ENCODE results near the gene PTPRG. TPM values are rescaled to one million over a fixed set of nuclear protein-coding genes. Genes with fewer than 3 reads are reported as not detected.
"Not testable (repeated sequence)": the region's sequence is repeated elsewhere in the genome, so short reads cannot be mapped to it uniquely, and the experiment has no call there.

PTPRG gene
- total RNA-seq, 1 experiment from 2014 or later, result 11.7 TPM

DNA sequence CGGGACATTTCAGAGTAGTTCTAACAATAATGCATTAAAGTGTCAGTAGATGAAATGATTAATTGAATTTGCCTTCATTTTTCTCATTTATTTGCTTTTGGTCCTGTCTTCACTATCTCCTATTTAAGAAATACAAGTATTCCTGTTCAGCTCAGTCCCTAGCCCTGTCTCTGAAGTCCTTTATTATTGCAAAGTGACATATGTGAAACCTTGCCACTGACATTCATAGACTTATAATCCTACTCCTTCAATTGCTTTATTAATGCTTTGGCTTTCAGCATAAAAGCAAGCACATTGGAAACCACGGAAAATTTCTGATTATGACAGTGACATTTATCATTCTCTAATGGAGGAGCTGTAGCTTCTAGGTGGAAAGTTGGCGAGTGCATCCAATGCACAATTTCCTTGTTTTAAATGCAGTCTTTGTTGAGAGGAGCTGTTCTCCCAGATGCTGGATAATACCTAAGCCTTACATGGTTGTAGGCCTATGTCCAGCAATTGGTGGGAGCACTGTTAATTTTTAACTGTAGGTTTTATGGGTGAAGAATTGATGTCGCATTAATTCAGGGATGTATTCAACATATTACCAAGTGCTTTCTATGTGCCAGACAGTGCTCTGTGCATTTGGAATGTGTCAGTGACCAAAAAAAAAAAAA lies 474.2 kb downstream of the PTPRG start:
- no peaks in the 10 kb centered on the region for H3K27me3 ChIP-seq (replicated peaks; ENCODE audit: insufficient read depth, low read depth, low read length, poor library complexity)
- no peak for TF ChIP-seq EZH2 (IDR thresholded peaks at IDR 0.05; ENCODE audit: borderline replicate concordance, low read depth, low read length, poor library complexity, severe bottlenecking)
- TF ChIP-seq, protein P1, sequence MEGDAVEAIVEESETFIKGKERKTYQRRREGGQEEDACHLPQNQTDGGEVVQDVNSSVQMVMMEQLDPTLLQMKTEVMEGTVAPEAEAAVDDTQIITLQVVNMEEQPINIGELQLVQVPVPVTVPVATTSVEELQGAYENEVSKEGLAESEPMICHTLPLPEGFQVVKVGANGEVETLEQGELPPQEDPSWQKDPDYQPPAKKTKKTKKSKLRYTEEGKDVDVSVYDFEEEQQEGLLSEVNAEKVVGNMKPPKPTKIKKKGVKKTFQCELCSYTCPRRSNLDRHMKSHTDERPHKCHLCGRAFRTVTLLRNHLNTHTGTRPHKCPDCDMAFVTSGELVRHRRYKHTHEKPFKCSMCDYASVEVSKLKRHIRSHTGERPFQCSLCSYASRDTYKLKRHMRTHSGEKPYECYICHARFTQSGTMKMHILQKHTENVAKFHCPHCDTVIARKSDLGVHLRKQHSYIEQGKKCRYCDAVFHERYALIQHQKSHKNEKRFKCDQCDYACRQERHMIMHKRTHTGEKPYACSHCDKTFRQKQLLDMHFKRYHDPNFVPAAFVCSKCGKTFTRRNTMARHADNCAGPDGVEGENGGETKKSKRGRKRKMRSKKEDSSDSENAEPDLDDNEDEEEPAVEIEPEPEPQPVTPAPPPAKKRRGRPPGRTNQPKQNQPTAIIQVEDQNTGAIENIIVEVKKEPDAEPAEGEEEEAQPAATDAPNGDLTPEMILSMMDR (conservative IDR thresholded peaks at IDR 0.05; ENCODE audit: low read depth, low read length), result no peak
- H3K36me3 ChIP-seq (ENCODE audit: insufficient read depth, low read length, poor library complexity, severe bottlenecking), result no peaks in the 10 kb centered on the region
- BruUV-seq (replicated peaks), result no TSS peak
- intact Hi-C loops (cut with micrococcal nuclease; ENCODE audit: unreplicated experiment), result no loop called here
- ChIA-PET CTCF (no interaction called here), POLR2A (ENCODE audit: low non-redundant PET) (no interaction called here)
- no peak overlapping the region for H3K27ac ChIP-seq (ENCODE audit: low read depth, low read length, poor library complexity, severe bottlenecking)
- no peaks in the 10 kb centered on the region for H3K4me1 ChIP-seq (ENCODE audit: insufficient read depth, low read length, poor library complexity, severe bottlenecking)
- H3K9me3 ChIP-seq (ENCODE audit: low read depth, low read length, poor library complexity, severe bottlenecking), result no peaks in the 10 kb centered on the region
- H3K4me3 ChIP-seq (ENCODE audit: low read depth, low read length, poor library complexity, severe bottlenecking), result no peak overlapping the region
- no peak for DNase-seq (ENCODE audit: low spot score)

DNA sequence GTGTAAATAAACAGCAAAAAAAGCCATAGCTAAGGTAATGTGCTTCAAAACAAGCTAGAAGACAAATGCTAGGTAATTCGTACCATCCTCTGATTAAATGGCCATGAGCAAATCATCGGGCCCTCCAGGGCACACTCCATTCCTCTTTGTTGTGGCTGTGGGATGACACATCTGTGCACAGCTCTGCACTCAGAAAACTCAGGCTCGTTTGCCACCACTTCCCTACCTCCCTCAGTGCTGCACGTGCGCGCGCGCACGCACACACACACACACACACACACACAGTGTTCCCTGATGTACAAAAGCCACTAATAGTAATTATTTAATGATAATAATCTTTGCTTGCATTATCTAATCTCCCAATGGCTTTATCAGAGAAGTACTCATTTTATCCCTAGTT lies 475.4 kb downstream of the PTPRG start:
- Histone ChIP-seq H3K9me3 (ENCODE audit: low read depth, low read length, poor library complexity, severe bottlenecking) (no peaks in the 10 kb centered on the region), H3K36me3 (ENCODE audit: insufficient read depth, low read length, poor library complexity, severe bottlenecking) (no peaks in the 10 kb centered on the region), H3K4me1 (ENCODE audit: insufficient read depth, low read length, poor library complexity, severe bottlenecking) (no peaks in the 10 kb centered on the region), H3K4me3 (ENCODE audit: low read depth, low read length, poor library complexity, severe bottlenecking) (no peak overlapping the region), H3K27me3 (replicated peaks; ENCODE audit: insufficient read depth, low read depth, low read length, poor library complexity) (no peaks in the 10 kb centered on the region), H3K27ac (ENCODE audit: low read depth, low read length, poor library complexity, severe bottlenecking) (no peak overlapping the region)
- TF ChIP-seq EZH2 (IDR thresholded peaks at IDR 0.05; ENCODE audit: borderline replicate concordance, low read depth, low read length, poor library complexity, severe bottlenecking), result no peak
- TF ChIP-seq, protein P1 (conservative IDR thresholded peaks at IDR 0.05; ENCODE audit: low read depth, low read length), result no peak
- no peak for DNase-seq (ENCODE audit: low spot score)
- BruUV-seq (replicated peaks), result no TSS peak
- CTCF ChIA-PET, result no interaction called here
- intact Hi-C loops (cut with micrococcal nuclease; ENCODE audit: unreplicated experiment), result no loop called here
- POLR2A ChIA-PET (ENCODE audit: low non-redundant PET), result no interaction called here

GRCh38 chr3:62038798-62039197 lies 477.4 kb downstream of the PTPRG start:
- BruUV-seq (replicated peaks); CTCF ChIA-PET; H3K36me3 ChIP-seq (ENCODE audit: insufficient read depth, low read length, poor library complexity, severe bottlenecking); H3K4me1 ChIP-seq (ENCODE audit: insufficient read depth, low read length, poor library complexity, severe bottlenecking); H3K27me3 ChIP-seq (replicated peaks; ENCODE audit: insufficient read depth, low read depth, low read length, poor library complexity); H3K4me3 ChIP-seq (ENCODE audit: low read depth, low read length, poor library complexity, severe bottlenecking); H3K27ac ChIP-seq (ENCODE audit: low read depth, low read length, poor library complexity, severe bottlenecking); DNase-seq (ENCODE audit: low spot score); H3K9me3 ChIP-seq (ENCODE audit: low read depth, low read length, poor library complexity, severe bottlenecking); POLR2A ChIA-PET (ENCODE audit: low non-redundant PET); intact Hi-C loops (cut with micrococcal nuclease; ENCODE audit: unreplicated experiment): not testable (repeated sequence)

DNA sequence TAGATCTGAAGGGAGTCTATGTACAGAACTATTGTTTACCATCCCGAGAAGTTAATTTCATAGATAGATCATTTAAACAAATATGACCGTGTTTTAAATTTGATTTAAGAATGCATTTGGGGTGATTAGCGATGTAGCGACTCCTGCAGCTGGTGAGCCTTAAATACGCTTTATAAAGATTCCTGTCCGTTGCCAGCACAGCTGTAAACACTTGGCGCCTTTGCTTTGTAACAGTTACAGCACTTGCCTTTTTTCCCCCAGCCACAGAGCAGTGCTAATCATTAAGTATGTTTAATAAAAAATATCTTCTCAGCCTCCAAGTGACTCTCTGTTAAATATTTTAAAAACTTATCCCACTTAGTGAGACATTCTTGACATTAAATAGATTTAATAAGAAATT lies 478.2 kb downstream of the PTPRG start:
- ChIA-PET POLR2A (ENCODE audit: low non-redundant PET) (no interaction called here), CTCF (no interaction called here)
- no peaks in the 10 kb centered on the region for H3K27me3 ChIP-seq (replicated peaks; ENCODE audit: insufficient read depth, low read depth, low read length, poor library complexity)
- BruUV-seq (replicated peaks), result no TSS peak
- DNase-seq (ENCODE audit: low spot score), result no peak
- no peak overlapping the region for H3K4me3 ChIP-seq (ENCODE audit: low read depth, low read length, poor library complexity, severe bottlenecking)
- H3K9me3 ChIP-seq (ENCODE audit: low read depth, low read length, poor library complexity, severe bottlenecking), result no peaks in the 10 kb centered on the region
- intact Hi-C loops (cut with micrococcal nuclease; ENCODE audit: unreplicated experiment), result no loop called here
- TF ChIP-seq, protein P1 (conservative IDR thresholded peaks at IDR 0.05; ENCODE audit: low read depth, low read length), result no peak
- TF ChIP-seq EZH2 (IDR thresholded peaks at IDR 0.05; ENCODE audit: borderline replicate concordance, low read depth, low read length, poor library complexity, severe bottlenecking), result no peak
- H3K27ac ChIP-seq (ENCODE audit: low read depth, low read length, poor library complexity, severe bottlenecking), result no peak overlapping the region
- no peaks in the 10 kb centered on the region for H3K4me1 ChIP-seq (ENCODE audit: insufficient read depth, low read length, poor library complexity, severe bottlenecking)
- no peaks in the 10 kb centered on the region for H3K36me3 ChIP-seq (ENCODE audit: insufficient read depth, low read length, poor library complexity, severe bottlenecking)
